B cell (primary cell): ENCODE data around the gene FRMD8. TPM values are rescaled to one million over a fixed set of nuclear protein-coding genes. Genes with fewer than 3 reads are reported as not detected.

Source experiments
- polyA plus RNA-seq: library from polyadenylated mRNA; depleted of rRNA; stranded (reverse); fragments of >200 nt; gene quantifications from 2 replicates; pipeline ENCODE4 v1.2.3, GENCODE V29; 2012
- small RNA-seq: library from RNA; depleted of rRNA; stranded (forward); fragments of <200 nt; gene quantifications from one replicate; pipeline ENCODE3, GENCODE V24; 2012; ENCODE audit warnings: low replicate concordance, low read depth; ENCODE audit not compliant: insufficient read length
- total RNA-seq, 2 donors: library from RNA; stranded (reverse); fragments of 120-200 nt in 1 of 2; gene quantifications; 1 replicate in 1 of 2; 2 replicates in 1 of 2; pipeline versions ENCODE4 v1.2.3 to v1.2.4, GENCODE V29; 2013 to 2022

Gene FRMD8
- total and polyA plus RNA-seq, 2 donors (not counting 1 experiment from before 2014, with no cell fraction given), result 44.3 to 73.6 TPM

Small RNA genes lying within 50 kb of the gene (small RNA-seq; reads per million reads assigned to genes)
- gene RF01684, result not detected

Other genes with a start within 250 kb of the FRMD8 start
- gene SPDYC, start 216.4 kb upstream of the FRMD8 start, total RNA-seq, result not detected in 2 replicates
- not detected in 2 replicates for gene SPDYC, start 216.4 kb upstream of the FRMD8 start, polyA plus RNA-seq
- 192 and 202 TPM in 2 replicates for gene CAPN1, start 204.7 kb upstream of the FRMD8 start, total RNA-seq
- 175 and 192 TPM in 2 replicates for gene CAPN1, start 204.7 kb upstream of the FRMD8 start, polyA plus RNA-seq
- 28.7 and 33.2 TPM in 2 replicates for gene POLA2, start 124.7 kb upstream of the FRMD8 start, total RNA-seq
- 11.0 and 13.0 TPM in 2 replicates for gene POLA2, start 124.7 kb upstream of the FRMD8 start, polyA plus RNA-seq
- 1.1 and 1.5 TPM in 2 replicates for gene CDC42EP2, start 71.8 kb upstream of the FRMD8 start, total RNA-seq
- 0.69 TPM in 1 of 2 replicates, not detected in the other for gene CDC42EP2, start 71.8 kb upstream of the FRMD8 start, polyA plus RNA-seq
- gene DPF2, start 52.8 kb upstream of the FRMD8 start, total RNA-seq, result 122 and 124 TPM in 2 replicates
- 40.9 and 66.8 TPM in 2 replicates for gene DPF2, start 52.8 kb upstream of the FRMD8 start, polyA plus RNA-seq
- gene TIGD3, start 31.9 kb upstream of the FRMD8 start, total RNA-seq, result 6.1 and 7.5 TPM in 2 replicates
- 2.7 and 3.8 TPM in 2 replicates for gene TIGD3, start 31.9 kb upstream of the FRMD8 start, polyA plus RNA-seq
- 16.4 and 18.2 TPM in 2 replicates for gene SLC25A45, start 4.0 kb upstream of the FRMD8 start, total RNA-seq
- 50.8 and 80.6 TPM in 2 replicates for gene SLC25A45, start 4.0 kb upstream of the FRMD8 start, polyA plus RNA-seq
- gene NEAT1, start 36.2 kb downstream of the FRMD8 start, total RNA-seq, result 1,620 and 1,642 TPM in 2 replicates
- gene NEAT1, start 36.2 kb downstream of the FRMD8 start, polyA plus RNA-seq, result 66.7 and 127 TPM in 2 replicates
- gene MALAT1, start 112.4 kb downstream of the FRMD8 start, total RNA-seq, result 32,417 and 34,445 TPM in 2 replicates
- 461 and 646 TPM in 2 replicates for gene MALAT1, start 112.4 kb downstream of the FRMD8 start, polyA plus RNA-seq
- gene SCYL1, start 138.4 kb downstream of the FRMD8 start, total RNA-seq, result 72.3 and 85.5 TPM in 2 replicates
- gene SCYL1, start 138.4 kb downstream of the FRMD8 start, polyA plus RNA-seq, result 76.1 and 76.5 TPM in 2 replicates
- gene LTBP3, start 171.7 kb downstream of the FRMD8 start, total RNA-seq, result 69.0 and 69.7 TPM in 2 replicates
- gene LTBP3, start 171.7 kb downstream of the FRMD8 start, polyA plus RNA-seq, result 65.1 and 84.8 TPM in 2 replicates
- 22.1 and 24.0 TPM in 2 replicates for gene ZNRD2, start 183.8 kb downstream of the FRMD8 start, total RNA-seq
- gene ZNRD2, start 183.8 kb downstream of the FRMD8 start, polyA plus RNA-seq, result 98.0 and 112 TPM in 2 replicates
- 29.7 and 30.4 TPM in 2 replicates for gene FAM89B, start 185.9 kb downstream of the FRMD8 start, total RNA-seq
- 35.1 and 50.2 TPM in 2 replicates for gene FAM89B, start 185.9 kb downstream of the FRMD8 start, polyA plus RNA-seq
- gene EHBP1L1, start 189.4 kb downstream of the FRMD8 start, total RNA-seq, result 202 and 224 TPM in 2 replicates
- gene EHBP1L1, start 189.4 kb downstream of the FRMD8 start, polyA plus RNA-seq, result 279 and 313 TPM in 2 replicates
- 3.5 and 3.9 TPM in 2 replicates for gene KCNK7, start 209.2 kb downstream of the FRMD8 start, total RNA-seq
- gene KCNK7, start 209.2 kb downstream of the FRMD8 start, polyA plus RNA-seq, result 2.2 and 5.8 TPM in 2 replicates
- 97.2 and 99.7 TPM in 2 replicates for gene MAP3K11, start 227.6 kb downstream of the FRMD8 start, total RNA-seq
- gene MAP3K11, start 227.6 kb downstream of the FRMD8 start, polyA plus RNA-seq, result 40.7 and 67.3 TPM in 2 replicates
- 61.4 and 61.5 TPM in 2 replicates for gene PCNX3, start 229.1 kb downstream of the FRMD8 start, total RNA-seq
- gene PCNX3, start 229.1 kb downstream of the FRMD8 start, polyA plus RNA-seq, result 56.1 and 62.8 TPM in 2 replicates